GM20000 (cell line): ENCODE measurements around the gene KRTAP10-4.
"Not testable (repeated sequence)": the region's sequence is repeated elsewhere in the genome, so short reads cannot be mapped to it uniquely, and the experiment has no call there.

Experiments
- DNase-seq: peaks from one replicate; pipeline ENCODE4 v3.0.0; 2012; ENCODE audit warnings: low spot score
- CTCF ChIP-seq: IDR thresholded peaks from 2 replicates; pipeline ENCODE4 v1.5.1; 2012; ENCODE audit warnings: mild to moderate bottlenecking, control low read depth; ENCODE audit errors: extremely low read depth, missing control alignments

Gene KRTAP10-4, protein sequence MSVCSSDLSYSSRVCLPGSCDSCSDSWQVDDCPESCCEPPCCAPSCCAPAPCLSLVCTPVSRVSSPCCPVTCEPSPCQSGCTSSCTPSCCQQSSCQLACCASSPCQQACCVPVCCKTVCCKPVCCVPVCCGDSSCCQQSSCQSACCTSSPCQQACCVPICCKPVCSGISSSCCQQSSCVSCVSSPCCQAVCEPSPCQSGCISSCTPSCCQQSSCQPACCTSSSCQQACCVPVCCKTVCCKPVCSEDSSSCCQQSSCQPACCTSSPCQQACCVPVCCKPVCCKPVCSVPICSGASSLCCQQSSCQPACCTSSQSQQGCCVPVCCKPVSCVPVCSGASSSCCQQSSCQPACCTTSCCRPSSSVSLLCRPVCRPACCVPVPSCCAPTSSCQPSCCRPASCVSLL

DNA sequence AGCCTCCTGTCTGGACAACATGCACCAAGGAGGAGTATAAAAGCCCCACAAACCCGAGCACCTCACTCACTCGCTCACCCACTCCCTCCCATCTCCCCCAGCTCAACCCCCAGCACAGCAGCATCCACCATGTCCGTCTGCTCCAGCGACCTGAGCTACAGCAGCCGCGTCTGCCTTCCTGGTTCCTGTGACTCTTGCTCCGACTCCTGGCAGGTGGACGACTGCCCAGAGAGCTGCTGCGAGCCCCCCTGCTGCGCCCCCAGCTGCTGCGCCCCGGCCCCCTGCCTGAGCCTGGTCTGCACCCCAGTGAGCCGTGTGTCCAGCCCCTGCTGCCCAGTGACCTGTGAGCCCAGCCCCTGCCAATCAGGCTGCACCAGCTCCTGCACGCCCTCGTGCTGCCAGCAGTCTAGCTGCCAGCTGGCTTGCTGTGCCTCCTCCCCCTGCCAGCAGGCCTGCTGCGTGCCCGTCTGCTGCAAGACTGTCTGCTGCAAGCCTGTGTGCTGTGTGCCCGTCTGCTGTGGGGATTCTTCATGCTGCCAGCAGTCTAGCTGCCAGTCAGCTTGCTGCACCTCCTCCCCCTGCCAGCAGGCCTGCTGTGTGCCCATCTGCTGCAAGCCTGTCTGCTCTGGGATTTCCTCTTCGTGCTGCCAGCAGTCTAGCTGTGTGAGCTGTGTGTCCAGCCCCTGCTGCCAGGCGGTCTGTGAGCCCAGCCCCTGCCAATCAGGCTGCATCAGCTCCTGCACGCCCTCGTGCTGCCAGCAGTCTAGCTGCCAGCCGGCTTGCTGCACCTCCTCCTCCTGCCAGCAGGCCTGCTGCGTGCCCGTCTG lies at the start of gene KRTAP10-4:
Gene KRTAP10-4 (plus strand): TSS at position 100 of the 827 bp plus-strand sequence. CDS start 30 bp downstream, at position 130.
- not testable (repeated sequence) for DNase-seq

GRCh38 chr21:44524414-44525371 lies 48.8 kb upstream of the KRTAP10-4 start:
- DNase-seq, result no peak

DNA sequence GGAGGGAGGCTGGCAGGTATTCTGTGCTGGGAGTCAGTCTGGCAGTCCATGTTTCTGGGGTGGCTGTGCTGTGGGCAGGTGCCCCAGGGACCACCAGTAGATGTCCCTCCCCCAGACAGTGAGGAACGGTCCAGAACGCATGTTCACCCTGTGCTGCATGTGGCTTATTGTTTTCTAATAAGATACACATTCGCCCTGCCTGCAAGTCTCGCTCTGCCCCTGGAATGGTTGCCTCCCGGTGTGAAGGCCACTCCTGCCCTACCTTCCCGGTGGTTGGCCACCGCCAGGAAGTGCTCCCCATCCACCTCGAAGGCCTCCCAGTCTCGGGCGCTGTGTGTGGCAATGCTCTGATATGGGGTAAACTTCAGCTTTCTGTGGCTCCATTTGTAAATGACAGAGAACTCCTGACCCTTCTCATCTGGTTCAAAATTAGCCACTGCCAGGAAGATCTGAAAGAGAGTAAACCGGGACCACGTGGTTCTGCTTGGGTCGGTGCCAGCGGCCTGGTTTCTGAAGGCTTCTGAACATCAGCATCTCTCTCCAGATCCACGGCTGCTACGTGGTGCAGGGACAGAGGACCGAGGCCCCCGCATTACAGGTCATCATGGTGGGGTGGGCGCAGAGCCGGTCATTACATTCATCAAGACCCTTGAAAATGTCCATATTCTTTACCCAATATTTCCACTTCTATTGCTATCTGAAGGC lies 48.0 kb upstream of the KRTAP10-4 start:
- no peak for TF ChIP-seq CTCF
- DNase-seq, result no peak

More at GRCh38 chr21:44524414-44525371, 48.8 kb upstream of the KRTAP10-4 start:
- TF ChIP-seq CTCF, result no peak

DNA sequence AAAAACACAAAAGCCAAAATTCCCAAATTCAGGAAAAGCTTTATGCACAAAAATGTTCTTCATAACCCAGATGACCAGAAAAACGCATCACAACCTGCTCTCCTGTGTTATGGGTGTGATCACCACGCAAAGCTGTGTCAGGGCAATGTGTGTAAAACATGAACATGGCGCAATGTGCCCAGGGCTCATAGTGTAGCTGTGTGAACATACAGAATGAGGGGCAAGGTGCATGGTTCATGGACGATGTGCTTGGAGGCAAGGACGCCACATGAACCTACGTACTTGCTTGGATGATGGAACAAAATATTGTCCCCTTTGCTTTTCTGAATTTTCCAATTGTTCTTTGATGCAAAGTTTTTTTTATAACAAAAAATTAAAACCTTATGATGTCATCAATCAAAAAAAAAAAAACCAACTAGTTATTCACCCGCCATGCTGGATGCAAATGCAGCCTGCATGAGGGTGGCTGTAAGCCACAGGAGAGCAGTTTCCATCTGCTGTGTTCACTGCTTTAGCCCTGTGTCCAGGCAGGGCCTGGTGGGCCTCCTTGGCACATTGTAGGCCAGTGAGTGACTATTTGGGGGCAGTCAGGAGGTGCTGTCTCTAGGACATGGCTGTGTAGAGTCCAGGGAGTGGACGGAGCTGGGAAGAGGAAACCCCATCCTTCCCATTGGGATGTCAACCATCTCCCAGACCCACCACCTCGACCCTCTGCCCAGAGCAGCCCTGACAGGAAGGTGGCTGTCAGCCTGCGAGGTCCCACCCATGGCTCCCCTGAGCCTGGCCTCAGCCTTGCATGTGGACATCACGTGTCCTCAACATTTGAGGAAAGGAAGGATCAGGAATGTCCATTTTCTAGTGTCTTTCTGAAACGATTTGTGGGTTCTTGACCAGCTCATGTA lies 47.2 kb upstream of the KRTAP10-4 start:
- no peak for TF ChIP-seq CTCF

GRCh38 chr21:44527156-44527982 lies 46.2 kb upstream of the KRTAP10-4 start:
- TF ChIP-seq CTCF, result no peak
- DNase-seq, result no peak

More for the DNA sequence above, 47.2 kb upstream of the KRTAP10-4 start:
- DNase-seq, result no peak

- DNase-seq, result no peak
- no peak for TF ChIP-seq CTCF
Measured at GRCh38 chr21:44527983-44528633, 45.4 kb upstream of the KRTAP10-4 start.
